Ishikawa (cell line): Measurements from ENCODE around the gene KLF3.

Experiments
- CEBPB ChIP-seq: IDR thresholded peaks from 2 replicates; pipeline ENCODE4 v1.6.1; 2012
- CREB1 ChIP-seq: IDR thresholded peaks from 2 replicates; pipeline ENCODE4 v1.6.1; 2012; ENCODE audit warnings: low read depth
- EGR1 ChIP-seq: IDR thresholded peaks from 2 replicates; pipeline ENCODE4 v1.6.1; 2012
- EP300 ChIP-seq: IDR thresholded peaks from 2 replicates; pipeline ENCODE4 v1.6.1; 2012; ENCODE audit warnings: borderline replicate concordance
- FOXM1 ChIP-seq: IDR thresholded peaks from 2 replicates; pipeline ENCODE4 v1.6.1; 2012; ENCODE audit warnings: low read depth, borderline replicate concordance
- NFIC ChIP-seq: IDR thresholded peaks from 2 replicates; pipeline ENCODE4 v1.6.1; 2012
- RAD21 ChIP-seq: IDR thresholded peaks from 2 replicates; pipeline ENCODE4 v1.6.1; 2012; ENCODE audit warnings: low read depth
- REST ChIP-seq: IDR thresholded peaks from 2 replicates; pipeline ENCODE4 v1.6.1; 2012; ENCODE audit warnings: low read depth, mild to moderate bottlenecking
- TAF1 ChIP-seq: IDR thresholded peaks from 2 replicates; pipeline ENCODE4 v1.6.1; 2012; ENCODE audit warnings: low read depth, mild to moderate bottlenecking
- TCF12 ChIP-seq: IDR thresholded peaks from 2 replicates; pipeline ENCODE4 v1.6.1; 2012; ENCODE audit warnings: low read depth
- TEAD4 ChIP-seq: IDR thresholded peaks from 2 replicates; pipeline ENCODE4 v1.6.1; 2012
- YY1 ChIP-seq: IDR thresholded peaks from 2 replicates; pipeline ENCODE4 v1.6.1; 2012; ENCODE audit warnings: low read depth
- ZBTB7A ChIP-seq: IDR thresholded peaks from 2 replicates; pipeline ENCODE4 v1.6.1; 2012; ENCODE audit warnings: low read depth
- TF ChIP-seq, protein P1 (sequence below): IDR thresholded peaks from 2 replicates; pipeline ENCODE4 v1.6.1; 2012
- TF ChIP-seq, protein P2 (sequence below): IDR thresholded peaks from 2 replicates; pipeline ENCODE4 v1.6.1; 2012

The KLF3 gene

DNA sequence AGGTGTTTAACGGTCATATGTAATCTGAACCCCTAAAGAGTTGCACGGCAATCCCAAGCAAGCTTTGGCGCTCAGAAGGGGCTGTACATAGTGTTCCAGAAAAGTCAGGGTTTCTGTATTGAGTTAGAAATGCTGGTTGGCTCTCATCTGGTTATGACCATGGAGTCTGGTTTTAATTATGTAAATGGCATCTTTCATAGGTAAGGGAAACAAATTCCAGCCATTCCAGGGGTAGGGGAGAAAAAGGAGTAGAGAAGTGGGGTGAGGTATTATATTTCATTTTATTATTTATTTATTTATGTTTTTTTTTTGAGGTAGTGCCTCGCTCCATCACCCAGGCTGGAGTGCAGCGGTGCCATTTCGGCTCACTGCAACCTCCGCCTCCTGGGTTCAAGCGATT, 15.9 kb downstream of the KLF3 start:
- TF ChIP-seq YY1, result no peak
- TF ChIP-seq, protein P1, sequence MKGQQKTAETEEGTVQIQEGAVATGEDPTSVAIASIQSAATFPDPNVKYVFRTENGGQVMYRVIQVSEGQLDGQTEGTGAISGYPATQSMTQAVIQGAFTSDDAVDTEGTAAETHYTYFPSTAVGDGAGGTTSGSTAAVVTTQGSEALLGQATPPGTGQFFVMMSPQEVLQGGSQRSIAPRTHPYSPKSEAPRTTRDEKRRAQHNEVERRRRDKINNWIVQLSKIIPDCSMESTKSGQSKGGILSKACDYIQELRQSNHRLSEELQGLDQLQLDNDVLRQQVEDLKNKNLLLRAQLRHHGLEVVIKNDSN, result no peak
- no peak for TF ChIP-seq REST
- no peak for TF ChIP-seq EP300
- no peak for TF ChIP-seq TEAD4
- TF ChIP-seq, protein P2, sequence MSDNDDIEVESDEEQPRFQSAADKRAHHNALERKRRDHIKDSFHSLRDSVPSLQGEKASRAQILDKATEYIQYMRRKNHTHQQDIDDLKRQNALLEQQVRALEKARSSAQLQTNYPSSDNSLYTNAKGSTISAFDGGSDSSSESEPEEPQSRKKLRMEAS, result no peak
- no peak for TF ChIP-seq RAD21
- TF ChIP-seq CREB1, result no peak
- TF ChIP-seq FOXM1, result no peak
- TF ChIP-seq CEBPB, result no peak
- TF ChIP-seq EGR1, result no peak
- TF ChIP-seq TCF12, result no peak
- no peak for TF ChIP-seq ZBTB7A
- TF ChIP-seq TAF1, result no peak
- no peak for TF ChIP-seq NFIC

- TF ChIP-seq, protein P1, result no peak
- TF ChIP-seq EGR1 (no peak), EP300 (no peak), REST (no peak), YY1 (no peak), RAD21 (no peak), TAF1 (no peak), TCF12 (no peak), FOXM1 (no peak), TEAD4 (no peak), CREB1 (no peak), NFIC (no peak), ZBTB7A (no peak), CEBPB (no peak)
- TF ChIP-seq, protein P2, result no peak
Observed at GRCh38 chr4:38681281-38681991, 17.4 kb downstream of the KLF3 start.

- TF ChIP-seq TEAD4 (no peak), CREB1 (no peak), RAD21 (no peak)
- TF ChIP-seq, protein P1, result no peak
Observed at GRCh38 chr4:38682336-38682735, 18.3 kb downstream of the KLF3 start.

DNA sequence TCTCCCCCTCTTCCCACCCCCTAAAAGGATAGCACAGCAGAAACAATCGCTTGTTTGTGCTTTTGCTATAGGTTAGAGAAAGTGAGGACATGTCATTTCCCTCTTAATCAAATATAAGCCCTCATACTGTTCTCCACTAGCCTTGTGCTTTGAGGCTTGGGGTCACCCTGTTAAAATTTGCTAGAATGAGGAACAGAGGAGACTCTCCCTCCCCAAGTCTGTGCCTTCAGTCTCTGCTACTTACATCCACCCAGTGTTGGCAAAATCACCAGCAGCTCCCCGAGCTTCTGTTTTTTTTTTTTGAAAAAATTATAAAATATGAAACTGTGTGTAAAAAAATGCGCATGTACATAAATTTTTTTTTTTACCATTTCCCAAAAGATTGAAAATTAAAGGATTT, 19.3 kb downstream of the KLF3 start:
- TF ChIP-seq TCF12, result no peak
- TF ChIP-seq EP300, result no peak
- no peak for TF ChIP-seq CEBPB
- no peak for TF ChIP-seq REST
- no peak for TF ChIP-seq RAD21
- TF ChIP-seq YY1, result no peak
- TF ChIP-seq TAF1, result no peak
- no peak for TF ChIP-seq TEAD4
- TF ChIP-seq CREB1, result no peak
- TF ChIP-seq NFIC, result no peak
- TF ChIP-seq, protein P2, result no peak
- no peak for TF ChIP-seq ZBTB7A
- TF ChIP-seq EGR1, result no peak
- TF ChIP-seq, protein P1, result no peak
- TF ChIP-seq FOXM1, result no peak
